B cell (primary cell): ENCODE measurements around the gene PREP. TPM values are rescaled to one million over a fixed set of nuclear protein-coding genes. Genes with fewer than 3 reads are reported as not detected.

Experiments
- ATAC-seq: fragments of 200-7000 bp; cut with Tn5 transposase; one replicate; pipeline ENCODE4 v1.10.0; 2021; ENCODE audit warnings: low read depth, mild to moderate bottlenecking, moderate number of reproducible peaks, moderate library complexity
- CTCF ChIA-PET: fragments of 350-600 bp; sonication (Branson Sonifier 250); formaldehyde crosslinking; loops from one replicate; lab custom pipeline; 2021; ENCODE audit warnings: antibody characterized with exemption, inconsistent platforms; lab: Charles Lee
- POLR2A ChIA-PET: fragments of 350-600 bp; sonication (Branson Sonifier 250); formaldehyde crosslinking; loops from one replicate; lab custom pipeline; 2021; ENCODE audit warnings: antibody characterized with exemption; lab: Charles Lee
- DNase-seq: peaks from one replicate; pipeline ENCODE4 v3.0.0; 2013
- H2AFZ ChIP-seq: 2 replicates; pipeline ENCODE4 v1.6.1; 2012; ENCODE audit warnings: mild to moderate bottlenecking, low read depth, low read length; ENCODE audit not compliant: insufficient read depth, poor library complexity, severe bottlenecking
- H3K27ac ChIP-seq, 2 donors: 1 replicate in 1 of 2; 2 replicates in 1 of 2; pipeline ENCODE4 v1.5.1; 2012 to 2013; ENCODE audit warnings: low read length in 2 of 2, mild to moderate bottlenecking in 2 of 2, moderate library complexity in 1 of 2
- H3K27me3 ChIP-seq, 4 experiments: fragments of 200-600 bp in 1 of 4; sonication (generic) in 1 of 4; replicated peaks in 1 of 4; 1 replicate in 2 of 4; 2 replicates in 2 of 4; pipeline versions ENCODE4 v1.6.1 to v1.7.0; 2013 to 2016; ENCODE audit warnings: low read length in 3 of 4, mild to moderate bottlenecking in 2 of 4, mixed read lengths in 1 of 4, moderate library complexity in 1 of 4; ENCODE audit not compliant: insufficient read depth in 4 of 4, control insufficient read depth in 3 of 4; ENCODE audit errors: control extremely low read depth in 1 of 4
- H3K36me3 ChIP-seq, 2 experiments: replicated peaks in 1 of 2; 1 replicate in 1 of 2; 2 replicates in 1 of 2; pipeline versions ENCODE4 v1.6.1 to v1.7.1; 2013; ENCODE audit warnings: low read length in 1 of 2; ENCODE audit not compliant: insufficient read depth in 2 of 2, control insufficient read depth in 1 of 2; ENCODE audit errors: control extremely low read depth in 1 of 2, extremely low read depth in 1 of 2
- H3K4me1 ChIP-seq, 2 donors: fragments of 200-600 bp in 1 of 2; sonication (generic) in 1 of 2; 1 replicate in 1 of 2; 2 replicates in 1 of 2; pipeline versions ENCODE4 v1.5.1 to v1.6.1; 2013 to 2017; ENCODE audit warnings: low read length in 2 of 2; ENCODE audit not compliant: control insufficient read depth in 2 of 2, insufficient read depth in 2 of 2
- H3K4me2 ChIP-seq: replicated peaks from 2 replicates; pipeline ENCODE3; 2012; ENCODE audit warnings: mild to moderate bottlenecking, low read depth, low read length; ENCODE audit not compliant: poor library complexity, severe bottlenecking
- H3K4me3 ChIP-seq, 5 experiments: fragments of 200-600 bp in 1 of 5; sonication (generic) in 1 of 5; 1 replicate in 3 of 5; 2 replicates in 2 of 5; pipeline versions ENCODE4 v1.5.1 to v1.7.0; 2011 to 2016; ENCODE audit warnings: low read length in 4 of 5, mild to moderate bottlenecking in 4 of 5, low read depth in 2 of 5, control low read depth in 1 of 5, moderate library complexity in 1 of 5; ENCODE audit not compliant: insufficient read depth in 1 of 5; ENCODE audit errors: control extremely low read depth in 1 of 5, extremely low read depth in 1 of 5
- H3K79me2 ChIP-seq: fragments of 200-600 bp; sonication (generic); one replicate; pipeline ENCODE4 v1.6.0; 2016; ENCODE audit warnings: low read length; ENCODE audit not compliant: control insufficient read depth, insufficient read depth
- H3K9ac ChIP-seq: fragments of 200-600 bp; sonication (generic); 2 replicates; pipeline ENCODE4 v1.6.1; 2017; ENCODE audit warnings: mild to moderate bottlenecking, low read length, moderate library complexity
- H3K9me3 ChIP-seq, 3 donors: one replicate each; pipeline versions ENCODE4 v1.6.1 to v1.7.1; 2013; ENCODE audit warnings: low read length in 2 of 3; ENCODE audit not compliant: control insufficient read depth in 2 of 3, insufficient read depth in 1 of 3; ENCODE audit errors: control extremely low read depth in 1 of 3
- H4K20me1 ChIP-seq: 2 replicates; pipeline ENCODE4 v1.6.0; 2012; ENCODE audit warnings: mild to moderate bottlenecking, low read length; ENCODE audit not compliant: insufficient read depth, control insufficient read depth, poor library complexity, severe bottlenecking
- H3K27ac Mint-ChIP-seq: one replicate; pipeline ENCODE4 v1.8.0; 2021; ENCODE audit warnings: mixed read lengths
- H3K27me3 Mint-ChIP-seq: one replicate; pipeline ENCODE4 v1.8.0; 2021; ENCODE audit warnings: mixed read lengths
- H3K4me1 Mint-ChIP-seq: one replicate; pipeline ENCODE4 v1.8.0; 2021; ENCODE audit warnings: mixed read lengths
- H3K4me3 Mint-ChIP-seq: one replicate; pipeline ENCODE4 v1.8.0; 2021; ENCODE audit warnings: mixed read lengths
- H3K9me3 Mint-ChIP-seq: one replicate; pipeline ENCODE4 v1.8.0; 2022; ENCODE audit warnings: mixed read lengths; ENCODE audit not compliant: insufficient read depth
- EZH2 ChIP-seq: IDR thresholded peaks from 2 replicates; pipeline ENCODE4 v1.6.1; 2012; ENCODE audit warnings: borderline replicate concordance, low read depth, mild to moderate bottlenecking, moderate library complexity, low read length; ENCODE audit not compliant: insufficient read depth, poor library complexity, severe bottlenecking
- WGBS: methylation state at CpG from one replicate; pipeline ENCODE4 v1.1.5; 2013; ENCODE audit warnings: missing lambda C conversion rate; ENCODE audit not compliant: insufficient coverage; 5-methylcytosine and 5-hydroxymethylcytosine counted together
- intact Hi-C: fragments of 100-400 bp; cut with micrococcal nuclease; formaldehyde crosslinking; loops from one replicate; pipeline ENCODE4 v1.10.0; 2022
- polyA plus RNA-seq: library from polyadenylated mRNA; depleted of rRNA; stranded (reverse); fragments of >200 nt; gene quantifications from 2 replicates; pipeline ENCODE4 v1.2.3, GENCODE V29; 2012
- total RNA-seq, 2 donors: library from RNA; stranded (reverse); fragments of 120-200 nt in 1 of 2; gene quantifications; 1 replicate in 1 of 2; 2 replicates in 1 of 2; pipeline versions ENCODE4 v1.2.3 to v1.2.4, GENCODE V29; 2013 to 2022
- TF ChIP-seq, protein P1 (sequence below): fragments of 200-600 bp; IDR thresholded peaks from one replicate; pipeline ENCODE4 v1.8.0; 2022; ENCODE audit warnings: antibody characterized with exemption, mild to moderate bottlenecking

The PREP gene
- total and polyA plus RNA-seq, 2 donors (not counting 1 experiment from before 2014, with no cell fraction given), result 12.2 to 27.0 TPM

DNA sequence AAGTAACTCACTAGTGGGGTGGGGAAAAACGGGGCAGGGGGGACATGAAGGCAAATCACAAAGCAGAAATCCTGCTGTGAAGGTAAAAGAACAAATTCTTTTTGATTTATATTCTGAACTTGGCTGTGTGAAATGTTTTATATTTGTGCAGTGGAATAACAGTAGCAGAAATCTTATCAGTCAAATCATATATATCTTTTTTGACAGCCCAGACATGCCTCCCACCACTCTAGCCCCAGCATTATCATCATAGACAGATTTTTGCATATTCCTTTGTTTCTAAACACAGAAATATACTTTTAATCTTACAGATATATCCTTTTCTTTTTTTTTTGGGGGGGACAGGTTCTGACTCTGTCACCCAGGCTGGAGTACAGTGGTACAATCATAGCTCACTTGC is 97.4 kb downstream of the PREP start:
- Mint-ChIP-seq H3K27me3 (no peaks in the 10 kb centered on the region), H3K27ac (no peak overlapping the region), H3K4me1 (no peaks in the 10 kb centered on the region), H3K9me3 (no peaks in the 10 kb centered on the region), H3K4me3 (no peak overlapping the region)
- no peak overlapping the region for H3K27ac ChIP-seq
- ChIA-PET POLR2A (no interaction called here), CTCF (no interaction called here)
- ATAC-seq (no peak), DNase-seq (no peak)
- TF ChIP-seq EZH2, result no peak
- TF ChIP-seq, protein P1, sequence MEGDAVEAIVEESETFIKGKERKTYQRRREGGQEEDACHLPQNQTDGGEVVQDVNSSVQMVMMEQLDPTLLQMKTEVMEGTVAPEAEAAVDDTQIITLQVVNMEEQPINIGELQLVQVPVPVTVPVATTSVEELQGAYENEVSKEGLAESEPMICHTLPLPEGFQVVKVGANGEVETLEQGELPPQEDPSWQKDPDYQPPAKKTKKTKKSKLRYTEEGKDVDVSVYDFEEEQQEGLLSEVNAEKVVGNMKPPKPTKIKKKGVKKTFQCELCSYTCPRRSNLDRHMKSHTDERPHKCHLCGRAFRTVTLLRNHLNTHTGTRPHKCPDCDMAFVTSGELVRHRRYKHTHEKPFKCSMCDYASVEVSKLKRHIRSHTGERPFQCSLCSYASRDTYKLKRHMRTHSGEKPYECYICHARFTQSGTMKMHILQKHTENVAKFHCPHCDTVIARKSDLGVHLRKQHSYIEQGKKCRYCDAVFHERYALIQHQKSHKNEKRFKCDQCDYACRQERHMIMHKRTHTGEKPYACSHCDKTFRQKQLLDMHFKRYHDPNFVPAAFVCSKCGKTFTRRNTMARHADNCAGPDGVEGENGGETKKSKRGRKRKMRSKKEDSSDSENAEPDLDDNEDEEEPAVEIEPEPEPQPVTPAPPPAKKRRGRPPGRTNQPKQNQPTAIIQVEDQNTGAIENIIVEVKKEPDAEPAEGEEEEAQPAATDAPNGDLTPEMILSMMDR, result no peak
- no peak overlapping the region for H2AFZ ChIP-seq
- H3K27me3 ChIP-seq, result no peaks in the 10 kb centered on the region
- H3K4me1 ChIP-seq, result no peaks in the 10 kb centered on the region
- H3K79me2 ChIP-seq, result no peaks in the 10 kb centered on the region
- no peaks in the 10 kb centered on the region for H3K9me3 ChIP-seq
- intact Hi-C loops, result no loop called here
- peaks cover 0 to 11% of the 10 kb centered on the region in 2 experiments for H3K36me3 ChIP-seq
- H3K9ac ChIP-seq, result no peak overlapping the region
- no peaks in the 10 kb centered on the region for H4K20me1 ChIP-seq
- no peak overlapping the region for H3K4me3 ChIP-seq
- no peak overlapping the region for H3K4me2 ChIP-seq
- WGBS, result 100% methylated on average over 1 of the region's 1 CpG

DNA sequence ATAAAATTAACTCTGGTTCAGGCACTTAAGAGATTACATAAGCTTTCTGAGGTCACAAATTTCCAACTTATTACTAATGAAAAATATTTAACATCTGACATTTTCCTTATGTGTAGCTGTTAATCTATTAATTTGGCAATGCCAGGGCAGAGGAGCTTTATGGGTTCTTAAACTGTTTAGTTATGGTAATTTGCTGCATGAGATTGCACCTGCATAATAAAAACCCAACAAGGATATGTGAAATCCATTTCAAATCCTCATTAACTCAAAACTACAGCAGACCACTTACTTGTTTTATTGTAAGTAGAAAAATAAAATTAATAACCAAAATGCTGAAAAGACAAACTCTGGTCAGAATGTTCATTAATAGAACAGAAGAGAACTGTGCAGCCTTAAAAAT is 98.1 kb downstream of the PREP start:
- no peaks in the 10 kb centered on the region for H3K9me3 Mint-ChIP-seq
- no peak for DNase-seq
- H3K4me3 Mint-ChIP-seq, result no peak overlapping the region

More for the DNA sequence above, 98.1 kb downstream of the PREP start:
- H3K36me3 ChIP-seq, result peaks cover 0 to 11% of the 10 kb centered on the region in 2 experiments
- TF ChIP-seq, protein P1, result no peak
- no peaks in the 10 kb centered on the region for H3K79me2 ChIP-seq
- POLR2A ChIA-PET, result no interaction called here
- Mint-ChIP-seq H3K4me1 (no peaks in the 10 kb centered on the region), H3K27ac (no peak overlapping the region), H3K27me3 (no peaks in the 10 kb centered on the region)
- no peaks in the 10 kb centered on the region for H3K4me1 ChIP-seq
- H4K20me1 ChIP-seq, result no peaks in the 10 kb centered on the region
- ATAC-seq, result no peak
- intact Hi-C loops, result no loop called here
- no peak overlapping the region for H3K9ac ChIP-seq
- H3K4me3 ChIP-seq, result no peak overlapping the region
- H2AFZ ChIP-seq, result no peak overlapping the region
- CTCF ChIA-PET, result no interaction called here
- no peak overlapping the region for H3K27ac ChIP-seq
- no peaks in the 10 kb centered on the region for H3K9me3 ChIP-seq
- no peaks in the 10 kb centered on the region for H3K27me3 ChIP-seq
- H3K4me2 ChIP-seq, result no peak overlapping the region
